Endothelial cell of umbilical vein (primary cell): Measurements from ENCODE around the gene LRCOL1. TPM values are rescaled to one million over a fixed set of nuclear protein-coding genes. Genes with fewer than 3 reads are reported as not detected.

Source experiments
- BruUV-seq: library from RNA; stranded (reverse); fragments of 400-500 nt; replicated peaks from 2 replicates; lab custom pipeline; 2021; lab: Mats Ljungman, UMichigan
- CTCF ChIA-PET: fragments of 300-600, 350-600 bp; sonication (Branson Sonifier 250); formaldehyde crosslinking; loops from one replicate; lab custom pipeline; 2021; ENCODE audit warnings: antibody characterized with exemption, inconsistent platforms; lab: Charles Lee
- POLR2A ChIA-PET: fragments of 300-600, 350-600 bp; sonication (Branson Sonifier 250); formaldehyde crosslinking; loops from one replicate; lab custom pipeline; 2021; ENCODE audit warnings: antibody characterized with exemption, inconsistent platforms; lab: Charles Lee
- DNase-seq: peaks from one replicate; pipeline ENCODE4 v3.0.0-alpha.2; 2011; ENCODE audit warnings: low read depth, low spot score
- FAIRE-seq: peaks from 2 replicates; lab custom pipeline; 2011; peaks lifted over from hg19 to GRCh38; lab: Jason Lieb, UNC
- H2AFZ ChIP-seq: 2 replicates; pipeline ENCODE4 v1.6.0; 2012; ENCODE audit warnings: low read depth, low read length, control low read depth, inconsistent platforms
- H3K27ac ChIP-seq: 2 replicates; pipeline ENCODE4 v1.5.1; 2011; ENCODE audit warnings: low read depth, mild to moderate bottlenecking, control low read depth, low read length, moderate library complexity; ENCODE audit not compliant: insufficient read depth
- H3K27me3 ChIP-seq, 2 experiments: 2 replicates each; pipeline versions ENCODE4 v1.6.0 to v1.6.1; 2011; ENCODE audit warnings: low read length in 2 of 2, mixed read lengths in 1 of 2; ENCODE audit not compliant: control insufficient read depth in 2 of 2, insufficient read depth in 2 of 2
- H3K36me3 ChIP-seq, 2 experiments: 2 replicates in 1 of 2; 3 replicates in 1 of 2; pipeline ENCODE4 v1.5.1; 2011; ENCODE audit warnings: low read length in 2 of 2, mild to moderate bottlenecking in 1 of 2, moderate library complexity in 1 of 2; ENCODE audit not compliant: control insufficient read depth in 2 of 2, insufficient read depth in 2 of 2; ENCODE audit errors: extremely low read depth in 1 of 2
- H3K4me1 ChIP-seq: 3 replicates; pipeline ENCODE4 v1.5.1; 2011; ENCODE audit warnings: mild to moderate bottlenecking, low read length; ENCODE audit not compliant: control insufficient read depth, insufficient read depth; ENCODE audit errors: extremely low read depth
- H3K4me2 ChIP-seq: 2 replicates; pipeline ENCODE4 v1.6.1; 2011; ENCODE audit warnings: low read length, control low read depth, mixed read lengths; ENCODE audit not compliant: insufficient read depth
- H3K4me3 ChIP-seq, 3 experiments: fragments of 200-600 bp in 1 of 3; sonication (generic), shearing (Covaris generic) in 1 of 3; replicated peaks in 1 of 3; 2 replicates each; pipeline ENCODE4 v1.5.1; 2011 to 2016; ENCODE audit warnings: control low read depth in 3 of 3, low read length in 3 of 3, mild to moderate bottlenecking in 2 of 3, inconsistent platforms in 1 of 3, low read depth in 1 of 3, moderate library complexity in 1 of 3; ENCODE audit not compliant: insufficient read depth in 1 of 3
- H3K79me2 ChIP-seq: 2 replicates; pipeline ENCODE4 v1.6.0; 2012; ENCODE audit warnings: low read length, inconsistent platforms; ENCODE audit not compliant: control insufficient read depth, insufficient read depth
- H3K9ac ChIP-seq: replicated peaks from 2 replicates; pipeline ENCODE3; 2011; ENCODE audit warnings: low read length, control low read depth; ENCODE audit not compliant: insufficient read depth; ENCODE audit errors: extremely low read depth
- H3K9me1 ChIP-seq: replicated peaks from 3 replicates; pipeline ENCODE4 v1.6.0; 2011; ENCODE audit warnings: mild to moderate bottlenecking, low read length; ENCODE audit not compliant: control insufficient read depth, insufficient read depth; ENCODE audit errors: extremely low read depth
- H3K9me3 ChIP-seq: replicated peaks from 2 replicates; pipeline ENCODE4 v1.5.1; 2012; ENCODE audit warnings: low read length, inconsistent platforms; ENCODE audit not compliant: control insufficient read depth, insufficient read depth
- H4K20me1 ChIP-seq: replicated peaks from 2 replicates; pipeline ENCODE3; 2011; ENCODE audit warnings: mild to moderate bottlenecking, low read length; ENCODE audit not compliant: control insufficient read depth, insufficient read depth; ENCODE audit errors: extremely low read depth
- EZH2 ChIP-seq: IDR thresholded peaks from 2 replicates; pipeline ENCODE4 v1.6.1; 2012; ENCODE audit warnings: borderline replicate concordance, low read depth, mild to moderate bottlenecking, moderate library complexity, low read length, inconsistent platforms; ENCODE audit not compliant: severe bottlenecking
- FOS ChIP-seq: IDR thresholded peaks from 2 replicates; pipeline ENCODE4 v1.6.1; 2011; ENCODE audit warnings: mild to moderate bottlenecking, low read length, moderate library complexity, borderline replicate concordance; ENCODE audit not compliant: insufficient read depth
- MAX ChIP-seq: IDR thresholded peaks from 2 replicates; pipeline ENCODE4 v1.6.1; 2011; ENCODE audit not compliant: insufficient read depth, insufficient read length
- POLR2A ChIP-seq: IDR thresholded peaks from 2 replicates; pipeline ENCODE4 v1.6.1; 2012; ENCODE audit warnings: low read depth, mild to moderate bottlenecking, control low read depth, low read length
- POLR2AphosphoS5 ChIP-seq: IDR thresholded peaks from 2 replicates; pipeline ENCODE4 v1.6.1; 2012; ENCODE audit warnings: low read depth, mild to moderate bottlenecking, control low read depth, low read length, moderate library complexity; ENCODE audit not compliant: insufficient read depth
- dilution Hi-C: fragments of 300-500 bp; cut with MboI; formaldehyde crosslinking; loops from one replicate; pipeline ENCODE4 v1.15.0; 2019; ENCODE audit warnings: low sequenced_read_pairs; ENCODE audit not compliant: extremely low pct_ligation_motif_present
- intact Hi-C: fragments of 100-400 bp; cut with micrococcal nuclease; formaldehyde crosslinking; loops from one replicate; pipeline ENCODE4 v1.10.0; 2022
- polyA plus RNA-seq, 4 experiments: library from polyadenylated mRNA; depleted of rRNA in 3 of 4; stranded (reverse) in 3 of 4; unstranded in 1 of 4; fragments of >200 nt; gene quantifications; 2 replicates each; pipeline versions ENCODE4 v1.2.1 to v1.2.3, GENCODE V29; 2011 to 2012; ENCODE audit warnings: missing spikeins in 1 of 4
- total RNA-seq: library from RNA; stranded (reverse); gene quantifications from 2 replicates; pipeline ENCODE4 v1.2.3, GENCODE V29; 2021

Gene LRCOL1
- total and polyA plus RNA-seq, 2 donors (not counting 3 experiments of a cell fraction or from before 2014, with no cell fraction given), result 1.2 to 1.5 TPM

GRCh38 chr12:132559652-132560363, 50.6 kb downstream of the LRCOL1 start:
- H3K9me1 ChIP-seq, result no peaks in the 10 kb centered on the region
- peak overlapping the region; percentile 31 for H3K4me2 ChIP-seq
- H3K9me3 ChIP-seq, result no peaks in the 10 kb centered on the region
- H3K27me3 ChIP-seq, result no peaks in the 10 kb centered on the region
- H2AFZ ChIP-seq, result peak overlapping the region; percentile 34
- dilution Hi-C loops (no loop called here), intact Hi-C loops (loop anchor here (1.0 to 2.0 kb wide), 3 partner anchors 55 to 131 kb away; partner anchors contain the start of gene FBRSL1)
- H3K27ac ChIP-seq, result no peak overlapping the region
- H3K4me3 ChIP-seq, result peak overlapping the region; percentile 79 to 91 (median 81)
- H4K20me1 ChIP-seq, result no peaks in the 10 kb centered on the region
- BruUV-seq, result no TSS peak
- H3K79me2 ChIP-seq, result peaks cover 37% of the 10 kb centered on the region
- ChIA-PET CTCF (interaction anchor here (0.6 to 1.1 kb wide), 9 partner anchors 36 to 708 kb away, joined by 3 to 6 read pairs (median 3); no protein-coding TSS in a partner anchor), POLR2A (interaction anchor here (0.6 kb wide), 1 partner anchor 146 kb away, joined by 3 read pairs; no protein-coding TSS in a partner anchor)
- TF ChIP-seq MAX, result no peak
- peak; percentile 62 for TF ChIP-seq POLR2A
- peak; percentile 68 for TF ChIP-seq POLR2AphosphoS5
- TF ChIP-seq FOS, result no peak
- no peak for TF ChIP-seq EZH2
- peak; percentile 33 for FAIRE-seq
- peak overlapping the region; percentile 67 for H3K9ac ChIP-seq
- peaks cover 5% of the 10 kb centered on the region for H3K4me1 ChIP-seq
- no peaks in the 10 kb centered on the region for H3K36me3 ChIP-seq
- DNase-seq, result peak; percentile 39
